Left ventricle myocardium inferior (tissue), 1 donor: ENCODE measurements around the gene DYRK2. TPM values are rescaled to one million over a fixed set of nuclear protein-coding genes. Genes with fewer than 3 reads are reported as not detected.
A peak's percentile ranks its signal among the peaks of the same experiment; 100 is the strongest.
"Not testable (repeated sequence)": the region's sequence is repeated elsewhere in the genome, so short reads cannot be mapped to it uniquely, and the experiment has no call there.

Experiments used
- DNase-seq: peaks from one replicate; pipeline ENCODE4 v3.0.0-alpha.2; 2020
- H3K27ac ChIP-seq: fragments of 200-600 bp; replicated peaks from 2 replicates; pipeline ENCODE4 v1.8.0; 2021
- H3K27me3 ChIP-seq: fragments of 200-600 bp; 2 replicates; pipeline ENCODE4 v1.8.0; 2021; ENCODE audit warnings: low read depth
- H3K36me3 ChIP-seq: fragments of 200-600 bp; 2 replicates; pipeline ENCODE4 v1.8.0; 2021
- H3K4me1 ChIP-seq: fragments of 200-600 bp; 2 replicates; pipeline ENCODE4 v1.8.0; 2021
- H3K4me3 ChIP-seq: fragments of 200-600 bp; 2 replicates; pipeline ENCODE4 v1.8.0; 2021; ENCODE audit warnings: mild to moderate bottlenecking, moderate library complexity
- H3K9me3 ChIP-seq: fragments of 200-600 bp; replicated peaks from 2 replicates; pipeline ENCODE4 v1.8.0; 2021
- CTCF ChIP-seq: fragments of 200-600 bp; IDR thresholded peaks from 2 replicates; pipeline ENCODE4 v1.8.0; 2021; ENCODE audit warnings: antibody characterized with exemption, mild to moderate bottlenecking, borderline replicate concordance
- intact Hi-C: fragments of 100-400 bp; cut with micrococcal nuclease; formaldehyde crosslinking; loops from one replicate; pipeline ENCODE4 v1.11.0; 2022
- total RNA-seq: library from RNA; stranded (reverse); fragmentation: NEBNext Ultra II Directional; extraction: Animal tissue kit (Norgen Biotek cat#: 25700); gene quantifications from one replicate; pipeline ENCODE4 v1.2.1, GENCODE V29; 2021
- donor health status: DM: no; HTN: yes; CAD: no; lungs with severe emphysema.

DYRK2 gene
- total RNA-seq, 1 donor from 2014 or later, result 42.6 TPM

GRCh38 chr12:67671419-67671818 is 22.9 kb downstream of the DYRK2 start:
- peaks cover 54% of the 10 kb centered on the region for H3K4me1 ChIP-seq
- peaks cover 6% of the 10 kb centered on the region for H3K9me3 ChIP-seq
- H3K36me3 ChIP-seq, result peaks cover 18% of the 10 kb centered on the region
- H3K27me3 ChIP-seq, result no peaks in the 10 kb centered on the region
- no peak for DNase-seq
- peak overlapping the region; percentile 25 for H3K27ac ChIP-seq
- no peak for TF ChIP-seq CTCF
- H3K4me3 ChIP-seq, result no peak overlapping the region
- intact Hi-C loops, result no loop called here

- H3K36me3 ChIP-seq, result peaks cover 18% of the 10 kb centered on the region
- TF ChIP-seq CTCF, result no peak
- DNase-seq, result no peak
- intact Hi-C loops, result no loop called here
- H3K4me3 ChIP-seq, result no peak overlapping the region
- H3K27me3 ChIP-seq, result no peaks in the 10 kb centered on the region
- peak overlapping the region; percentile 25 for H3K27ac ChIP-seq
- H3K9me3 ChIP-seq, result peaks cover 6% of the 10 kb centered on the region
- H3K4me1 ChIP-seq, result peaks cover 49% of the 10 kb centered on the region
Observed at GRCh38 chr12:67671892-67672291, 23.3 kb downstream of the DYRK2 start.

GRCh38 chr12:67672507-67672906 is 24.0 kb downstream of the DYRK2 start:
- Histone ChIP-seq H3K4me1 (peaks cover 43% of the 10 kb centered on the region), H3K36me3 (peaks cover 18% of the 10 kb centered on the region)
- H3K27me3 ChIP-seq, intact Hi-C loops, DNase-seq, H3K4me3 ChIP-seq, H3K9me3 ChIP-seq, H3K27ac ChIP-seq: not testable (repeated sequence)

- Histone ChIP-seq H3K36me3 (peaks cover 18% of the 10 kb centered on the region), H3K4me1 (peaks cover 37% of the 10 kb centered on the region)
- H3K4me3 ChIP-seq, DNase-seq, H3K27ac ChIP-seq, intact Hi-C loops, H3K27me3 ChIP-seq, H3K9me3 ChIP-seq: not testable (repeated sequence)
Observed at GRCh38 chr12:67673509-67673908, 25.0 kb downstream of the DYRK2 start.

- Histone ChIP-seq H3K36me3 (peaks cover 18% of the 10 kb centered on the region), H3K4me1 (peaks cover 35% of the 10 kb centered on the region), H3K27me3 (no peaks in the 10 kb centered on the region), H3K4me3 (no peak overlapping the region), H3K9me3 (peaks cover 6% of the 10 kb centered on the region), H3K27ac (no peak overlapping the region)
- intact Hi-C loops, result no loop called here
- DNase-seq, result no peak
- TF ChIP-seq CTCF, result no peak
Observed at GRCh38 chr12:67674417-67674816, 25.9 kb downstream of the DYRK2 start.

GRCh38 chr12:67676624-67677023 is 28.1 kb downstream of the DYRK2 start:
- Histone ChIP-seq H3K4me3 (no peak overlapping the region), H3K9me3 (peaks cover 6% of the 10 kb centered on the region), H3K4me1 (peaks cover 27% of the 10 kb centered on the region), H3K27ac (no peak overlapping the region), H3K27me3 (no peaks in the 10 kb centered on the region), H3K36me3 (peaks cover 18% of the 10 kb centered on the region)
- no peak for TF ChIP-seq CTCF
- DNase-seq, result no peak
- intact Hi-C loops, result no loop called here

GRCh38 chr12:67677166-67677565 is 28.6 kb downstream of the DYRK2 start:
- no peak for TF ChIP-seq CTCF
- Histone ChIP-seq H3K36me3 (peaks cover 18% of the 10 kb centered on the region), H3K4me1 (peaks cover 21% of the 10 kb centered on the region), H3K9me3 (peaks cover 6% of the 10 kb centered on the region), H3K27ac (no peak overlapping the region), H3K27me3 (no peaks in the 10 kb centered on the region), H3K4me3 (no peak overlapping the region)
- DNase-seq, result no peak
- intact Hi-C loops, result no loop called here
